IMR-90 (cell line): ENCODE results near the gene KLF17.

ENCODE experiments used
- CEBPB ChIP-seq: IDR thresholded peaks from 2 replicates; pipeline ENCODE4 v1.6.1; 2012; ENCODE audit warnings: low read depth, low read length, improper control_type of control experiment
- CTCF ChIP-seq: conservative IDR thresholded peaks from 2 replicates; pipeline ENCODE4 v1.5.1; 2012; ENCODE audit warnings: mild to moderate bottlenecking, low read depth, low read length, improper control_type of control experiment
- FOS ChIP-seq: fragments of 150-350 bp; IDR thresholded peaks from 2 replicates; pipeline ENCODE4 v1.6.1; 2016; ENCODE audit warnings: low read depth, low read length
- MXI1 ChIP-seq: IDR thresholded peaks from 2 replicates; pipeline ENCODE4 v1.6.1; 2012; ENCODE audit warnings: low read depth, mild to moderate bottlenecking, low read length, moderate library complexity, borderline replicate concordance
- NFE2L2 ChIP-seq: fragments of 150-350 bp; IDR thresholded peaks from 2 replicates; pipeline ENCODE4 v1.6.1; 2016; ENCODE audit warnings: low read depth, mild to moderate bottlenecking, low read length
- POLR2A ChIP-seq: IDR thresholded peaks from 2 replicates; pipeline ENCODE4 v1.6.1; 2012; ENCODE audit warnings: mild to moderate bottlenecking, low read depth, low read length
- RAD21 ChIP-seq: IDR thresholded peaks from 2 replicates; pipeline ENCODE4 v1.6.1; 2012; ENCODE audit warnings: low read length, improper control_type of control experiment
- RCOR1 ChIP-seq: IDR thresholded peaks from 2 replicates; pipeline ENCODE4 v1.6.1; 2012; ENCODE audit warnings: mild to moderate bottlenecking, low read length, improper control_type of control experiment; ENCODE audit not compliant: insufficient replicate concordance
- RFX5 ChIP-seq: IDR thresholded peaks from 2 replicates; pipeline ENCODE4 v1.8.0; 2012; ENCODE audit warnings: low read depth, mild to moderate bottlenecking, low read length, moderate library complexity
- SMC3 ChIP-seq: fragments of 150-350 bp; IDR thresholded peaks from 2 replicates; pipeline ENCODE4 v1.6.1; 2016; ENCODE audit warnings: low read depth, mild to moderate bottlenecking, antibody characterized with exemption, low read length, moderate library complexity
- USF2 ChIP-seq: fragments of 150-350 bp; IDR thresholded peaks from 2 replicates; pipeline ENCODE4 v1.6.1; 2017; ENCODE audit warnings: mild to moderate bottlenecking, antibody characterized with exemption, low read length, low read depth

- TF ChIP-seq CEBPB = no peak
- no peak for TF ChIP-seq CTCF
- TF ChIP-seq NFE2L2 = no peak
- TF ChIP-seq RFX5 = no peak
- TF ChIP-seq POLR2A = no peak
- TF ChIP-seq RAD21 = no peak
- TF ChIP-seq USF2 = no peak
- no peak for TF ChIP-seq RCOR1
- no peak for TF ChIP-seq FOS
- no peak for TF ChIP-seq MXI1
- no peak for TF ChIP-seq SMC3
These were observed 39.3 kb downstream of the KLF17 start for GRCh38 chr1:44157903-44158302.
